ENCODE results near the gene AXIN1. TPM values are rescaled to one million over a fixed set of nuclear protein-coding genes. Genes with fewer than 3 reads are reported as not detected.

The AXIN1 gene
- total and polyA plus RNA-seq, 2 donors (not counting 3 experiments of a cell fraction or from before 2014, with no cell fraction given): 8.3 to 21.9 TPM

DNA sequence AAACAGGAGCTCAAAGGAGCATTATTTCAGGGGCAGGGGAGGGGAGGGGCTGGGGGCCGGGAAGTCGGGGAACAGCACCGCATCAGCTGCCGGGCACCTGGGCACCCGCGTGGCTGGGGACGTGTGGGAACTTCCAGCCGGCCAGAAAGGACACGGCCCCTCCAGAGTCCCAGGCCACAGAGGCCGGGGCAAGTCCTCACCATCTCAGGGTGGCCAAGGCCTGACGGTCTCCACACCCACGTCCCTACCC lies 28.2 kb upstream of the AXIN1 start:
- Histone ChIP-seq H3K27me3 (ENCODE audit: control insufficient read depth in 2 of 2, insufficient read depth in 2 of 2, low read length in 2 of 2) (no peaks in the 10 kb centered on the region), H3K9ac (replicated peaks; ENCODE audit: extremely low read depth, insufficient read depth, low read length) (peak overlapping the region; percentile 64), H3K4me1 (ENCODE audit: control insufficient read depth, extremely low read depth, insufficient read depth, low read length) (peaks cover 20% of the 10 kb centered on the region), H3K4me2 (ENCODE audit: insufficient read depth, low read length) (peak overlapping the region; percentile 47), H3K9me3 (replicated peaks; ENCODE audit: control insufficient read depth, insufficient read depth, low read length) (no peaks in the 10 kb centered on the region), H3K9me1 (replicated peaks; ENCODE audit: control insufficient read depth, extremely low read depth, insufficient read depth, low read length) (no peaks in the 10 kb centered on the region), H3K4me3 (replicated peaks in 1 of 3; ENCODE audit: insufficient read depth in 1 of 3, low read depth in 1 of 3, low read length in 3 of 3) (peak overlapping the region; percentile 60 to 93 (median 83)), H3K27ac (ENCODE audit: insufficient read depth, low read depth, low read length) (no peak overlapping the region), H2AFZ (ENCODE audit: low read depth, low read length) (no peak overlapping the region), H3K36me3 (ENCODE audit: control insufficient read depth in 2 of 2, extremely low read depth in 1 of 2, insufficient read depth in 2 of 2, low read length in 2 of 2) (peaks cover 0 to 18% of the 10 kb centered on the region in 2 experiments), H3K79me2 (ENCODE audit: control insufficient read depth, insufficient read depth, low read length) (peaks cover 26% of the 10 kb centered on the region), H4K20me1 (replicated peaks; ENCODE audit: control insufficient read depth, extremely low read depth, insufficient read depth, low read length) (no peaks in the 10 kb centered on the region)
- CTCF ChIA-PET: interaction anchor here (1.9 to 2.5 kb wide), 3 partner anchors 17 to 107 kb away, joined by 4 to 8 read pairs (median 7); no protein-coding TSS in a partner anchor
- intact Hi-C loops (cut with micrococcal nuclease) (loop anchor here (1.0 kb wide), 1 partner anchor 10 kb away; the partner anchor contains the start of gene MRPL28), dilution Hi-C loops (cut with MboI; ENCODE audit: extremely low pct_ligation_motif_present, low sequenced_read_pairs) (no loop called here)
- no peak for DNase-seq (ENCODE audit: low read depth, low spot score)
- BruUV-seq (replicated peaks): no TSS peak
- no peak for FAIRE-seq
- POLR2A ChIA-PET: no interaction called here
- TF ChIP-seq JUN (IDR thresholded peaks at IDR 0.05; ENCODE audit: borderline replicate concordance, insufficient read depth, insufficient read length, low read depth) (no peak), POLR2AphosphoS5 (IDR thresholded peaks at IDR 0.05; ENCODE audit: insufficient read depth, low read depth, low read length) (no peak), FOS (IDR thresholded peaks at IDR 0.05; ENCODE audit: borderline replicate concordance, insufficient read depth, low read length) (no peak), EZH2 (IDR thresholded peaks at IDR 0.05; ENCODE audit: borderline replicate concordance, low read depth, low read length, severe bottlenecking) (no peak), POLR2A (IDR thresholded peaks at IDR 0.05; ENCODE audit: low read depth, low read length) (no peak), MYC (IDR thresholded peaks at IDR 0.05; ENCODE audit: low read depth, low read length) (no peak), GATA2 (IDR thresholded peaks at IDR 0.05; ENCODE audit: insufficient read depth, insufficient read length, low read depth, low read length) (no peak)
- TF ChIP-seq, protein P1, sequence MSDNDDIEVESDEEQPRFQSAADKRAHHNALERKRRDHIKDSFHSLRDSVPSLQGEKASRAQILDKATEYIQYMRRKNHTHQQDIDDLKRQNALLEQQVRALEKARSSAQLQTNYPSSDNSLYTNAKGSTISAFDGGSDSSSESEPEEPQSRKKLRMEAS (IDR thresholded peaks at IDR 0.05; ENCODE audit: insufficient read depth, insufficient read length): no peak
- TF ChIP-seq, protein P2, sequence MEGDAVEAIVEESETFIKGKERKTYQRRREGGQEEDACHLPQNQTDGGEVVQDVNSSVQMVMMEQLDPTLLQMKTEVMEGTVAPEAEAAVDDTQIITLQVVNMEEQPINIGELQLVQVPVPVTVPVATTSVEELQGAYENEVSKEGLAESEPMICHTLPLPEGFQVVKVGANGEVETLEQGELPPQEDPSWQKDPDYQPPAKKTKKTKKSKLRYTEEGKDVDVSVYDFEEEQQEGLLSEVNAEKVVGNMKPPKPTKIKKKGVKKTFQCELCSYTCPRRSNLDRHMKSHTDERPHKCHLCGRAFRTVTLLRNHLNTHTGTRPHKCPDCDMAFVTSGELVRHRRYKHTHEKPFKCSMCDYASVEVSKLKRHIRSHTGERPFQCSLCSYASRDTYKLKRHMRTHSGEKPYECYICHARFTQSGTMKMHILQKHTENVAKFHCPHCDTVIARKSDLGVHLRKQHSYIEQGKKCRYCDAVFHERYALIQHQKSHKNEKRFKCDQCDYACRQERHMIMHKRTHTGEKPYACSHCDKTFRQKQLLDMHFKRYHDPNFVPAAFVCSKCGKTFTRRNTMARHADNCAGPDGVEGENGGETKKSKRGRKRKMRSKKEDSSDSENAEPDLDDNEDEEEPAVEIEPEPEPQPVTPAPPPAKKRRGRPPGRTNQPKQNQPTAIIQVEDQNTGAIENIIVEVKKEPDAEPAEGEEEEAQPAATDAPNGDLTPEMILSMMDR (IDR thresholded peaks at IDR 0.05; ENCODE audit: extremely low read depth in 1 of 2, insufficient read depth in 1 of 2, low read depth in 1 of 2, low read length in 2 of 2): no peak

All from endothelial cell of umbilical vein (primary cell).